ENCODE data around the gene PDPN. TPM values are rescaled to one million over a fixed set of nuclear protein-coding genes. Genes with fewer than 3 reads are reported as not detected.

Gene PDPN
- total RNA-seq, 2 donors from 2014 or later, result 29.9 to 43.2 TPM

- WGBS, 2 experiments (ENCODE audit: insufficient coverage in 1 of 2, insufficient read length in 1 of 2), result 100% methylated on average over 1 to 2 of the region's 2 CpGs
- peaks cover 3% of the 10 kb centered on the region for H3K27me3 Mint-ChIP-seq (ENCODE audit: insufficient read depth)
Measured at GRCh38 chr1:13538832-13539231, 44.8 kb upstream of the PDPN start.

GRCh38 chr1:13539683-13540082 is 43.9 kb upstream of the PDPN start:
- H3K9ac ChIP-seq (ENCODE audit: extremely low read depth, low read length, poor library complexity, severe bottlenecking), result no peak overlapping the region
- WGBS, 2 experiments (ENCODE audit: insufficient coverage in 1 of 2, insufficient read length in 1 of 2), result 60 to 78% methylated on average over 1 to 2 of the region's 2 CpGs
- peaks cover 3% of the 10 kb centered on the region for H3K27me3 Mint-ChIP-seq (ENCODE audit: insufficient read depth)
- H3K4me3 ChIP-seq (ENCODE audit: low read length), result no peak overlapping the region
- no peaks in the 10 kb centered on the region for H3K36me3 Mint-ChIP-seq (ENCODE audit: low read depth)
- H3K4me3 Mint-ChIP-seq, result no peak overlapping the region
- no peaks in the 10 kb centered on the region for H3K4me1 ChIP-seq (ENCODE audit: control insufficient read depth, insufficient read depth, low read length)
- H3K9me3 ChIP-seq (ENCODE audit: control insufficient read depth, low read length), result no peaks in the 10 kb centered on the region
- no peak for DNase-seq
- H3K4me1 Mint-ChIP-seq, result no peaks in the 10 kb centered on the region
- no peaks in the 10 kb centered on the region for H3K9me3 Mint-ChIP-seq
- H3K27ac Mint-ChIP-seq, result no peak overlapping the region
- no peaks in the 10 kb centered on the region for H3K27me3 ChIP-seq (ENCODE audit: control insufficient read depth, insufficient read depth, low read length, poor library complexity, severe bottlenecking)
- H3K27ac ChIP-seq (ENCODE audit: low read depth, low read length), result no peak overlapping the region
- H3K36me3 ChIP-seq (ENCODE audit: control insufficient read depth, insufficient read depth, low read length), result no peaks in the 10 kb centered on the region
- peak; percentile 50 for TF ChIP-seq CTCF (conservative IDR thresholded peaks at IDR 0.05)

More at GRCh38 chr1:13538832-13539231, 44.8 kb upstream of the PDPN start:
- H3K27me3 ChIP-seq (ENCODE audit: control insufficient read depth, insufficient read depth, low read length, poor library complexity, severe bottlenecking), result no peaks in the 10 kb centered on the region
- no peak overlapping the region for H3K4me3 ChIP-seq (ENCODE audit: low read length)
- no peaks in the 10 kb centered on the region for H3K36me3 ChIP-seq (ENCODE audit: control insufficient read depth, insufficient read depth, low read length)
- TF ChIP-seq CTCF (conservative IDR thresholded peaks at IDR 0.05), result no peak
- no peaks in the 10 kb centered on the region for H3K4me1 ChIP-seq (ENCODE audit: control insufficient read depth, insufficient read depth, low read length)
- no peaks in the 10 kb centered on the region for H3K36me3 Mint-ChIP-seq (ENCODE audit: low read depth)
- no peak for DNase-seq
- H3K9me3 Mint-ChIP-seq, result no peaks in the 10 kb centered on the region
- H3K27ac ChIP-seq (ENCODE audit: low read depth, low read length), result no peak overlapping the region
- H3K9ac ChIP-seq (ENCODE audit: extremely low read depth, low read length, poor library complexity, severe bottlenecking), result no peak overlapping the region
- H3K27ac Mint-ChIP-seq, result no peak overlapping the region
- no peaks in the 10 kb centered on the region for H3K9me3 ChIP-seq (ENCODE audit: control insufficient read depth, low read length)
- H3K4me1 Mint-ChIP-seq, result no peaks in the 10 kb centered on the region
- H3K4me3 Mint-ChIP-seq, result no peak overlapping the region

GRCh38 chr1:13540866-13541265 is 42.8 kb upstream of the PDPN start:
- H3K9me3 Mint-ChIP-seq, result no peaks in the 10 kb centered on the region
- H3K4me3 Mint-ChIP-seq, result no peak overlapping the region
- no peaks in the 10 kb centered on the region for H3K4me1 Mint-ChIP-seq
- 73 to 85% methylated on average over 6 to 8 of the region's 8 CpGs for WGBS, 2 experiments (ENCODE audit: insufficient coverage in 1 of 2, insufficient read length in 1 of 2)
- H3K4me3 ChIP-seq (ENCODE audit: low read length), result no peak overlapping the region
- no peaks in the 10 kb centered on the region for H3K36me3 ChIP-seq (ENCODE audit: control insufficient read depth, insufficient read depth, low read length)
- H3K27ac ChIP-seq (ENCODE audit: low read depth, low read length), result no peak overlapping the region
- no peaks in the 10 kb centered on the region for H3K9me3 ChIP-seq (ENCODE audit: control insufficient read depth, low read length)
- no peaks in the 10 kb centered on the region for H3K4me1 ChIP-seq (ENCODE audit: control insufficient read depth, insufficient read depth, low read length)
- no peaks in the 10 kb centered on the region for H3K27me3 ChIP-seq (ENCODE audit: control insufficient read depth, insufficient read depth, low read length, poor library complexity, severe bottlenecking)
- no peak for TF ChIP-seq CTCF (conservative IDR thresholded peaks at IDR 0.05)
- H3K27ac Mint-ChIP-seq, result no peak overlapping the region
- H3K27me3 Mint-ChIP-seq (ENCODE audit: insufficient read depth), result peaks cover 3% of the 10 kb centered on the region
- H3K9ac ChIP-seq (ENCODE audit: extremely low read depth, low read length, poor library complexity, severe bottlenecking), result no peak overlapping the region
- no peak for DNase-seq
- H3K36me3 Mint-ChIP-seq (ENCODE audit: low read depth), result no peaks in the 10 kb centered on the region
